ENCODE results near the gene MSX2. TPM values are rescaled to one million over a fixed set of nuclear protein-coding genes. Genes with fewer than 3 reads are reported as not detected.
A peak's percentile ranks its signal among the peaks of the same experiment; 100 is the strongest.

MSX2 gene
- total and polyA plus RNA-seq, 4 experiments from 2014 or later, result 0.30 TPM; not detected in 3

DNA sequence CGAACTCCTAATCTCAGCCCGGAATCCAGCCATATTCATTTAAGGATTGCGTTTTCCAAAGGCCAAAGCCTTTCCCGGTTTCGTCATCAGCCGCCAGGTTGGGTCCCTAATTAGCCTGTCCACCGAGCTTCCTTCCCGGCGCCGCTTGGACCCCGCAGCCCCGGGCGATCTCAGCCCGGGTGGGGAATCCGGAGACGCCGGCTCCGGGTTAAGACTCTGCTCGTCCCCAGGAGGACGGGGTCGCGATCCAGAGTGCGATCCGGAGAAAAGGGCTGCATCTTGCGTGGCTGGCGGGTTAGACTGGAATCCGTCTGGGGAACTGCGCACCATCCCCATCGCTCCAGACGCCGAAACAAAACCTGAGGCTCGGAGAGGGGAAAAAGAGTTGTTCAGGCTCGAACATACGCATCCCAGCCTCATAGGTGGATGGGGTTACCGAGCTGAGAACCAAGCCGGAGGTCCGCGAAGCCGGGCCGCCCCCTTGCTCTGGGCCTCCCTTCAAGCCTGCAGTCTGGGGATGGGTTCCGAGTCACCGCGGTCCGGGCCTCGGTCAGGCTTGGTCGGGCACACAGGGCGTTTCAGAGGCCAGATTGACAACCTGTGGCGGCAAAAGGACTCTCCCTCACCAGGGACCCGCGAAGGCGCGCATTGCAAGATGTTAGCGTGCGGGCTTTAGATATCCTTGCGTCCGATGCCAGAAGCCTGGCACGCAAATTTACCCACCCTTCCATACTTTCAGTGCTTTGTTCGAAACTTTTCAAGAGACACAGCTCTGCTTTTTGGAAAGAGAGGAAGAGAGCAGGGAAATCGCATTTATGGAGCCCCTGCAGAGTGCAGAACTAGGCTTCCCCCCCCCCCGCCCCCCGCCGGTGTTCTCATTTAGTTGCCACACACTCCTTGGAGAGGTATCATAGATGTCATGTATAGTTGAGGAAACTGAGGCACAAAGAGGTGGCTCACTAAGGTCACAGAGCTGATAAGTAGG lies 7.9 kb downstream of the MSX2 start:
- ChIA-PET CTCF (ENCODE audit: partially characterized antibody) (no interaction called here), POLR2A (ENCODE audit: partially characterized antibody) (no interaction called here)
- Mint-ChIP-seq H3K27ac (no peak overlapping the region), H3K9me3 (peaks cover 0 to 4% (median 0%) of the 10 kb centered on the region in 8 donors), H3K27me3 (peaks cover 53 to 69% of the 10 kb centered on the region in 2 donors), H3K4me3 (no peak overlapping the region), H3K4me1 (peaks cover 4 to 22% (median 9%) of the 10 kb centered on the region in 4 donors), H3K36me3 (peaks cover 0 to 2% of the 10 kb centered on the region in 2 donors)
- intact Hi-C loops (cut with micrococcal nuclease), result no loop called here
- no peak overlapping the region for H3K27ac ChIP-seq (ENCODE audit: low read depth, low read length)
- no peaks in the 10 kb centered on the region for H3K4me1 ChIP-seq (ENCODE audit: insufficient read depth, low read length)
- no peak overlapping the region for H3K4me3 ChIP-seq (ENCODE audit: low read length in 2 of 2)
- H3K27me3 ChIP-seq (ENCODE audit: insufficient read depth, low read length), result peaks cover 30% of the 10 kb centered on the region
- DNase-seq, result no peak
- H3K36me3 ChIP-seq (ENCODE audit: insufficient read depth, low read length), result no peaks in the 10 kb centered on the region
- no peaks in the 10 kb centered on the region for H3K9me3 ChIP-seq (ENCODE audit: control insufficient read depth in 1 of 2, low read length in 2 of 2)

DNA sequence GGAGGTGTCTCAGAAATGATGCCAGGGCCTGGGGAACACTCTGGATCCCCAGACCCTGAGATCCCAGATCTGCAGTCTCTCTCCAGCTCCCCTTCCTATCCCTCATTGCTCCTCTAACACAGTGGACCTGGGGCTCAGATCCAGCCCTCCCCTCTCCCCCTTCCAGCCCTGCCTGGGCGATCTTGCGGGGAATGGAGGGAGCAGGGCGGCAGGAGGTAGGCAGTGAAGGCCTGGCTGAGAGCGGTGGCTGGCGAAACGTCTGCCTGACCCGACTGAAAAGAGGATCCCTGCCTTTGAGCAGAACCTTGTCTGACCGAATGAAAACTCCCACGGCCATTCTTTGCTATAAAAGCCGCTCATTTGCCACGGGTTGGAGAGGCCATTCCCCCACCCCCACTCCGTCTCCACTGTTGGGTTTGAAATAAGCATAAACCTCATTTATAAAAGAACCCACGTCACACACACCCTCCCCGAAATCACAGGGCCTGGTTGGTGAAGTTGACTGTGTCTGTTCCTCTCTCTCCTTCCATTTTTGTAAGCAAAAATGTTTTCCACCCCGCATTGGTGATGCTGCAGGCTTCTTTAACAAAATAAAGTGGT lies 8.8 kb downstream of the MSX2 start:
- no peak overlapping the region for H3K27ac ChIP-seq (ENCODE audit: low read depth, low read length)
- no peak overlapping the region for H3K4me3 ChIP-seq (ENCODE audit: low read length in 2 of 2)
- POLR2A ChIA-PET (ENCODE audit: partially characterized antibody), result no interaction called here
- peaks cover 0 to 6% (median 0%) of the 10 kb centered on the region in 8 donors for H3K9me3 Mint-ChIP-seq
- no peaks in the 10 kb centered on the region for H3K4me1 ChIP-seq (ENCODE audit: insufficient read depth, low read length)
- H3K27ac Mint-ChIP-seq, result no peak overlapping the region
- no peak for DNase-seq
- CTCF ChIA-PET (ENCODE audit: partially characterized antibody), result no interaction called here
- peaks cover 0 to 2% of the 10 kb centered on the region in 2 donors for H3K36me3 Mint-ChIP-seq
- no peaks in the 10 kb centered on the region for H3K9me3 ChIP-seq (ENCODE audit: control insufficient read depth in 1 of 2, low read length in 2 of 2)
- H3K36me3 ChIP-seq (ENCODE audit: insufficient read depth, low read length), result no peaks in the 10 kb centered on the region
- H3K27me3 Mint-ChIP-seq, result peaks cover 54 to 65% of the 10 kb centered on the region in 2 donors
- no peak overlapping the region for H3K4me3 Mint-ChIP-seq
- intact Hi-C loops (cut with micrococcal nuclease), result no loop called here
- peaks cover 4 to 22% (median 9%) of the 10 kb centered on the region in 4 donors for H3K4me1 Mint-ChIP-seq
- peaks cover 30% of the 10 kb centered on the region for H3K27me3 ChIP-seq (ENCODE audit: insufficient read depth, low read length)

DNA sequence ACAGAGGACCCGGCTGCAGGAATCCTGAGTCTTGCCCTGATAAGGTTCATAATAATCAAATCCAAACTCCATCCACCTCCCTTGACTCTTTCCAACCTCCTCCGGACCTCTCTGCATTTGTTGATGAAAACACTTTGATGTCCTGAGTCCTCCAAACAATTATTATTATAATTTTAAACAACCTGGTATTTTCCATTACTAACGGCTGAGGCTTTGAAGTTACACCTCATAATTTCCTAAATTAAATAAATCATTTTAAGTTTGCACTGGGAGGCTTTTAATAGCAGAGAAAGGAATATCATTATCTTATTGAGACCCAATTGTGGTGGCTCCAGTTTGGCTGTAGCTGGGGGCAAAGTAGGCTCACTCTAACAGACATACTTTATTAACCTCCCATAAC lies 9.5 kb downstream of the MSX2 start:
- Mint-ChIP-seq H3K9me3 (peaks cover 0 to 6% (median 0%) of the 10 kb centered on the region in 8 donors), H3K4me3 (peak overlapping the region in 1 of 8 donors; percentile 1), H3K27me3 (peaks cover 51 to 60% of the 10 kb centered on the region in 2 donors), H3K4me1 (peaks cover 4 to 22% (median 9%) of the 10 kb centered on the region in 4 donors), H3K27ac (no peak overlapping the region), H3K36me3 (peaks cover 0 to 2% of the 10 kb centered on the region in 2 donors)
- peaks cover 30% of the 10 kb centered on the region for H3K27me3 ChIP-seq (ENCODE audit: insufficient read depth, low read length)
- H3K4me1 ChIP-seq (ENCODE audit: insufficient read depth, low read length), result no peaks in the 10 kb centered on the region
- H3K9me3 ChIP-seq (ENCODE audit: control insufficient read depth in 1 of 2, low read length in 2 of 2), result no peaks in the 10 kb centered on the region
- no peaks in the 10 kb centered on the region for H3K36me3 ChIP-seq (ENCODE audit: insufficient read depth, low read length)
- no peak for DNase-seq
- ChIA-PET CTCF (ENCODE audit: partially characterized antibody) (no interaction called here), POLR2A (ENCODE audit: partially characterized antibody) (no interaction called here)
- H3K27ac ChIP-seq (ENCODE audit: low read depth, low read length), result no peak overlapping the region
- H3K4me3 ChIP-seq (ENCODE audit: low read length in 2 of 2), result no peak overlapping the region
- intact Hi-C loops (cut with micrococcal nuclease), result no loop called here

DNA sequence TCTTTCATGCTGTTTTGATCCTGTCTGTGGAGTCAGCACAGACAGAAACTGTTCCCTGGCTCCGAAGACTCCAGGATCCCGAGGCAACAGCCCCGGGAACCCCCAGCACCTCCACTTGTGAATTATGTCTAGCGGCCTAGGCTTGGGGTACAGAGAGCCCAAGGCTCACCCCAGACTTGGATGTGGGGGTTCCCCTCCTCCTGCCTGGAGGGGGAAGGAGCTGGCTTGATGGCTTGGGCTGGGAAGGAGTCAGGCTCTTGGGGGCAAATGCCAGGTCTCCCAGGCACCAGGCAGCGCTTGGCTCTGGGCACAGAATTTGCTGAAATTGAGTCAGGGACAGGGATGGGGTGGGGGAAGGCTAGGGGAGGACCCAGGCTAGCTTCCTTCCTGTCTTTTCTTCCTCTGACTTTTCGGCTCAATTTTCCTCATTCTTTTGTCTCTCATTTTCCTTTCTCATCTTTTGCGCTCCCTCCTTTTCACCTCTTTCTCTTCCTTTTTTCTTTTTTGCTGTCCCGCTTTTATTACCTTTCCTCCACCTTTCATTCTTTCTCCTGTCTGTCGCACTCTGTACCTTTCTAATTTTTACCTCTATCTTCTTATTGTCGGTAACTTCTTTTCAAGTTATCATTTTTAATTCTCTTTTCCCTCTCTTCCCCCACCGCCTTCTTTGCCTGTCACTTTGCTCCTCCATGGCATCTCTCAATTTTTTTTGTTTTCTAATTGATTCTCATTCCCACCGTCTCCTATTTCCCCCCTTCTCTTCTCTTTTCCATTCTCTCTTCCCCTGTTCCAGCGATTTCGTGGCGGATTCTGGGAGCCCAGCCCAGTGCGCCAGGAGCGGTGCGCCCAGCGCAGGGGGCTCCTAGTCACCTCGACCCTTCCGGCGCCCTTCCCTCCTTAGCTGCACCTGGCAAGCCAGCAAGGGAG lies 10.5 kb downstream of the MSX2 start:
- Mint-ChIP-seq H3K36me3 (peaks cover 0 to 2% of the 10 kb centered on the region in 2 donors), H3K4me3 (peak overlapping the region in 1 of 8 donors; percentile 39), H3K27me3 (peaks cover 48 to 55% of the 10 kb centered on the region in 2 donors), H3K9me3 (peaks cover 0 to 6% (median 0%) of the 10 kb centered on the region in 8 donors), H3K27ac (no peak overlapping the region), H3K4me1 (peaks cover 4 to 22% (median 9%) of the 10 kb centered on the region in 4 donors)
- no peak overlapping the region for H3K27ac ChIP-seq (ENCODE audit: low read depth, low read length)
- no peaks in the 10 kb centered on the region for H3K9me3 ChIP-seq (ENCODE audit: control insufficient read depth in 1 of 2, low read length in 2 of 2)
- intact Hi-C loops (cut with micrococcal nuclease), result no loop called here
- ChIA-PET POLR2A (ENCODE audit: partially characterized antibody) (no interaction called here), CTCF (ENCODE audit: partially characterized antibody) (no interaction called here)
- DNase-seq, result no peak
- no peak overlapping the region for H3K4me3 ChIP-seq (ENCODE audit: low read length in 2 of 2)
- peaks cover 29% of the 10 kb centered on the region for H3K27me3 ChIP-seq (ENCODE audit: insufficient read depth, low read length)
- no peaks in the 10 kb centered on the region for H3K36me3 ChIP-seq (ENCODE audit: insufficient read depth, low read length)
- H3K4me1 ChIP-seq (ENCODE audit: insufficient read depth, low read length), result no peaks in the 10 kb centered on the region

DNA sequence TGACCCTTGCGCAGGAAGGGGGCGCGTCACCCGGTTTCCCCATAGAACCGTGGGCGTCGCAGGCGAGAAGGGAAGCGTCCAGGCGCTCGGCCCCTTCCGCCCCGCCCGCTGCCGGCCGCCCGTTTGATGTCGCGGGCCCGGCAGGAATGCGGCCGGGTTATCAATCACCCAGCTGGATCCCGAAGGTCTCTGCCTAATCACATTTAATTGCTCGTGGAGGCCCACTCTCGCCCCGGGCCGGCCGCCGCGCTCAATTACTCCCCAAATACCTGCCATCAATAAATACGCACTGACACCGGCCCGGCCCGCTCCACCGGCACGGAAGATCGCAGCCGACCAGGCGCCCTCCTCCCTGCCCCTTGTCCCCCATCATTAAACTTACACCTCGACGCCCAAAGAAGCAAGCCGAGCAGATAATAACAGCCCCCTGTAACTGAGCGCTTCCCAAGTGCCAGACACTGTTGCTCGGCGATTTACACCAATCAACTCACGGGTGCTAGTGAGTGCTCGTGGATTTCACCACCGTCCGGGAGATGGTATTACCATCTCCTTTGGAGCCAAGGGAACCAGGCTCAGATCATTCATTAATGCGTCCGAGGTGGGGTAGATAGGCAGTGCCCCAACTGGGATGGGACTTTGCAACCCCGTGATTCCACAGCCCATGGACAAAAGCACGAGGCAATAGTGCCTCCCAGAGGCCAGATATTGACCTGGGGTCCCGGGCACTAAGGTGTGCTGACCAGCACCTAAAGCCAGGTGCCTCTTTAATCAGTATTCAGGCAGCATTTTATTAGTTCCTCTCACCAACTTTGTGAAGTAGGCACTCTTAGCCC lies 11.3 kb downstream of the MSX2 start:
- intact Hi-C loops (cut with micrococcal nuclease), result loop anchor here (1.0 kb wide), 1 partner anchor 316 kb away; no protein-coding TSS in a partner anchor
- peaks cover 26% of the 10 kb centered on the region for H3K27me3 ChIP-seq (ENCODE audit: insufficient read depth, low read length)
- peaks cover 50 to 52% of the 10 kb centered on the region in 2 donors for H3K27me3 Mint-ChIP-seq
- no peak overlapping the region for H3K4me3 ChIP-seq (ENCODE audit: low read length in 2 of 2)
- H3K9me3 Mint-ChIP-seq, result peaks cover 0 to 6% (median 0%) of the 10 kb centered on the region in 8 donors
- H3K4me1 ChIP-seq (ENCODE audit: insufficient read depth, low read length), result no peaks in the 10 kb centered on the region
- H3K4me3 Mint-ChIP-seq, result peak overlapping the region in 1 of 8 donors; percentile 27
- H3K36me3 Mint-ChIP-seq, result peaks cover 0 to 2% of the 10 kb centered on the region in 2 donors
- peaks cover 4 to 22% (median 9%) of the 10 kb centered on the region in 4 donors for H3K4me1 Mint-ChIP-seq
- ChIA-PET CTCF (ENCODE audit: partially characterized antibody) (no interaction called here), POLR2A (ENCODE audit: partially characterized antibody) (no interaction called here)
- no peaks in the 10 kb centered on the region for H3K36me3 ChIP-seq (ENCODE audit: insufficient read depth, low read length)
- no peak for DNase-seq
- H3K27ac ChIP-seq (ENCODE audit: low read depth, low read length), result no peak overlapping the region
- H3K9me3 ChIP-seq (ENCODE audit: control insufficient read depth in 1 of 2, low read length in 2 of 2), result no peaks in the 10 kb centered on the region
- no peak overlapping the region for H3K27ac Mint-ChIP-seq

DNA sequence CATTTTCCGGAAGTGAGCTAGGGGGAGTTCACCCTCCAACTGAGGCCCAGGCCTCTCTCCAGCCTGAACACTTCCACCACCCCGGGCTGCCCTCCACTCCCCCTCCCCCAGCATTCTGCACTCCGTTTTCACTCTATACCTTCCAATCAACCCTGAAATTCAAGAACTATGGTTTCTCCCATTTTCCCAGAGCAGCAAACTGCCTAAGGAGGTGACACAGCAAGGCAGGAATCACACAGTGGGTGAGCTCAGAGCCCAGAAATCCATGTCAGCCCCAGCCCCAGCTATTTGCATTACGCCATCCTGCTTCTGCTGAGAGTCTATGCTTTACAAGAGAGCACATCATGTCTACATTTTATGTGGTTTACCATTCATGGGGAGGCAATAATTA lies 11.9 kb downstream of the MSX2 start:
- POLR2A ChIA-PET (ENCODE audit: partially characterized antibody), result no interaction called here
- Mint-ChIP-seq H3K27me3 (peaks cover 46 to 51% of the 10 kb centered on the region in 2 donors), H3K27ac (no peak overlapping the region), H3K36me3 (peaks cover 0 to 2% of the 10 kb centered on the region in 2 donors), H3K9me3 (peaks cover 0 to 4% (median 0%) of the 10 kb centered on the region in 8 donors), H3K4me1 (peaks cover 4 to 21% (median 8%) of the 10 kb centered on the region in 4 donors), H3K4me3 (no peak overlapping the region)
- intact Hi-C loops (cut with micrococcal nuclease), result loop anchor here (1.0 kb wide), 1 partner anchor 317 kb away; no protein-coding TSS in a partner anchor
- H3K4me3 ChIP-seq (ENCODE audit: low read length in 2 of 2), result no peak overlapping the region
- H3K4me1 ChIP-seq (ENCODE audit: insufficient read depth, low read length), result no peaks in the 10 kb centered on the region
- H3K27me3 ChIP-seq (ENCODE audit: insufficient read depth, low read length), result peaks cover 26% of the 10 kb centered on the region
- no peak for DNase-seq
- no peaks in the 10 kb centered on the region for H3K36me3 ChIP-seq (ENCODE audit: insufficient read depth, low read length)
- CTCF ChIA-PET (ENCODE audit: partially characterized antibody), result no interaction called here
- no peaks in the 10 kb centered on the region for H3K9me3 ChIP-seq (ENCODE audit: control insufficient read depth in 1 of 2, low read length in 2 of 2)
- H3K27ac ChIP-seq (ENCODE audit: low read depth, low read length), result no peak overlapping the region
